ENCODE data around the gene OR7A10. TPM values are rescaled to one million over a fixed set of nuclear protein-coding genes. Genes with fewer than 3 reads are reported as not detected.

OR7A10 gene
- total RNA-seq (2014; rRNA removed; shearing (Covaris generic)) = not detected in 2 replicates

DNA sequence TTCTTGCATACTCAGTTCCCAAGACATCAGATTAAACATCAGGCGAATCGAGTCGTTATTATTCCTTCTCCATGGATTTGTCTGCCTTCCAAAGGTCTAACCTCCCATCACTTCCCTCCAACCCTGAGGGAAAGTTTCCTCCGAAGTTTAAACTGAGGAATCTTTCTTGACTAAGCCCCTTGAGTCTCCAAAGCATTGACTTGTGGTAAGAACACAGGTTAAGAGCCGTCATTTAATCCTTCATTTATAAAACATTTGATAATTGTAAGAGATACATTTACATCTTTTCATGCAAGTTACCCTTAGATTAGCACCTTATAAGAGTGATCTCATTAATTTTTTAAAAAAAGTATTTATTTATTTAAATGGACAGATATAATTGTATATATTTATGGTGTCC, at the start of gene OR7A10:
TSS of gene OR7A10 (minus strand) at position 101 of the 400 bp plus-strand sequence. CDS start 7,045 bp downstream, outside the sequence.
- DNase-seq (ENCODE audit: low spot score) = no peak

DNA sequence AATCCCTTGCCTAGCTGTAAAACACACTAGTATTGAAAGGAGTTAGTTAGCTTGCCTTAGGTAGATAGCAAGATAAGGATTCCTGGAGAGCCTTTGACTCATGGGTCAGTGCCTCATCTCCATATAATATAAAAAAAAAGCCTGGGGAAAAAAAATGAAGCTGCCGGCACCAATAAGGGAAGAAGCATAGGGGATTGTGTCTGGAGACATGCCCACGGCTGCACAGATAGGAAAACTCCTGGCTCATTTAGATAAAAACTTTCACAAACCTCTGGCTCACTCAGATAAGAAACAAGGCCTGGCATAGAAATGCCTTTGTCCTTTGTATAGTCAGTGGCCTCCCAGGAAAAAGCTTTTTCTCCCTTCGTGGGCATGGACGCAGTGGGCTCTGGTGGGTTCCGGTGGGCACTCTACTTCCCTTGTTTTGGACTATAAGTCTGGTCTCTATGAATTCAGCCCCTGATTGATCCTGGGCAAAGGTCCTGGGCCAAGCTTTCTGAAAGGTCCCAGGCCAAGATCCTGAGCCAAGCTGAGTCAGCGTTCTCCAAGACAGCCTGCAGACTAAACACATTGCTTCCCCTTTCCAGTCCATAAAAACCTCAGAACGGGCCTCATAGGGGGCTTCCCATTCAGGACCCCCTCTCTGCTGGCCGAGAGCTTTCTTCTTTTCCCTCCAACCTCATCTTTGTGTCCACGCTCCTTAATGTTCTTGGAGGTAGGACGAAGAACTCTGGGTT, 42.1 kb upstream of the OR7A10 start:
- no peak for DNase-seq (ENCODE audit: low spot score)

GRCh38 chr19:14889994-14890642, 41.4 kb upstream of the OR7A10 start:
- DNase-seq (ENCODE audit: low spot score) = no peak

DNA sequence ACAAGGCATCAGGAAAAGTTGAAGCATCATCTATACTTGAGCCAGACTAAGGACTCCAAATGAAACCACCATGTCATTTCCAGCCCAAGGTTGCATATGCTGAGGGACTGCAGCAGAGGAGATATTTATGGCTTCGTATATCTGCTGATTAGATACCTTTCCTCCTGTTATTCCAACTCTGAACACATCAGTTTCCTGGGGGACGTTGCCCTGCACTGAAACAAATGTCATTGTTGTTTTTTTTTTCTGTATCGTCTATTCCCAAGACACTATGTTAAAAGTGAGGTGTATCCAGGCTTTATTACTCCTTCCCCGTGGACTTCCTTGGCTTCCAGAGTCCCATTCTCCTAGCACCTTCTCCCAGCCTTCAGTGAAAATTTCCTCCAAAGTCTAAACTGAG, 37.3 kb upstream of the OR7A10 start, which contains the start of gene OR7A17:
TSS of gene OR7A17 (minus strand) at position 101 of the 400 bp plus-strand sequence. CDS start 4,777 bp downstream, outside the sequence.
- no peak for DNase-seq (ENCODE audit: low spot score)

GRCh38 chr19:14871619-14872230, 23.0 kb upstream of the OR7A10 start:
- DNase-seq (ENCODE audit: low spot score) = no peak

GRCh38 chr19:14868497-14868896, 19.8 kb upstream of the OR7A10 start:
- DNase-seq (ENCODE audit: low spot score) = no peak

DNA sequence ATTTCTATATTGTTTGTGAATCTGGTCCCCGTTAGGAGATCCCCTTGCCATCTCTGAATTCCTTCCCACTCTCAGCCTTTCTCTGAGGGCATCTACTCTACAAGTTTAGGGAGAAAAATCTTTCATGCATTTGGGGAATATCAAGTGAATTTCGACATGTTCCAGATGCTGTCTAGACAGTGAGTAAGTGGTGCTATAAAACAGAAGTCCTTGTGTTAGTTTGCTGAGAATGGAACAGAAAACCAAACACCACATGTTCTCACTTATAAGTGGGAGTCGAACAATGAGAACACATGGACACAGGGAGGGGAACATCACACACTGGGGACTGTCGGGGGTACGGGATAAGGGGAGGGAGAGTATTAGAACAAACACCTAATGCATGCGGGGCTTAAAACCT, 5.1 kb downstream of the OR7A10 start:
- no peak for DNase-seq (ENCODE audit: low spot score)

DNA sequence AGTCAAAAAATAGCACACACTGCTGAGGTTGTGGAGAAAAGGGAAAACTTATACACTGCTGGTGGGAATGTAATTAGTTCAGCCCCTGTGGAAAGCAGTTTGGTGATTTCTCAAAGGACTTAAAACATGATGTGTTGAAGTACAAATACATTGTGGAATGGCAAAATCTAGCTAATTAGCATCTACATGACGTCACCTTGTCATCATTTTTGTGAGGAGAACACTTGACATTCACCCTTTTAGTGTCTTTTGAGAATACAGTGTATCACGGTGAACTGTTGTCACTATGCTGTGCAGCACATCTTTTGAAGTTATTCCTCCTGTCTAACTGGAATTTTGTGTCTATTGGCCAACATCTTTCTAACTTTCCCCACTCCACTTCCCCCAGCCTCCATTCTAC, 5.6 kb downstream of the OR7A10 start:
- DNase-seq (ENCODE audit: low spot score) = no peak

DNA sequence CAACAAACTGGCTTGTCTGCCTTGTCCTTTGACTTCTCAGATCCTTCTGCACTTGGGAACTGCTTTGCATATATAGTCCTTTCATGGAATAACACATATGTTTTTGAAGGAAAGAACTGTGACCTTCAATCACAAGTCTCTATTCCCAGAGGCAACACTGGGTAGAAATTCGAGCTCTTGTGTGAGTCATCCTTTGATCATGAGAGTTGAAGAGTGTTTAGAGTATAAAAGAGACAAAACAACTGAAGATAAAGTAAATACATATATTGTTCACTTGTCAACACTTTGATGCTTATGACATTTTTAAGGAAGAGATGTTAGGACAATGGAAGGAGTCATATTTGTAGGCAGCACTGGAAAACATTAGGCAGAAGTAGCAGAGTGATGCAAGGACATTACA, 8.5 kb downstream of the OR7A10 start:
- DNase-seq (ENCODE audit: low spot score) = no peak

GRCh38 chr19:14837391-14837790, 11.3 kb downstream of the OR7A10 start:
- DNase-seq (ENCODE audit: low spot score) = no peak

- no peak for DNase-seq (ENCODE audit: low spot score)
These were observed 13.7 kb downstream of the OR7A10 start, which contains the start of the genes OR7A5 and OR7C1 for GRCh38 chr19:14835011-14835410. Gene OR7A5 (minus strand): TSS chr19:14835185. CDS start chr19:14828241, 6,944 bp downstream. Gene OR7C1 (minus strand): TSS chr19:14835185. CDS start chr19:14800136, 35,049 bp downstream.

DNA sequence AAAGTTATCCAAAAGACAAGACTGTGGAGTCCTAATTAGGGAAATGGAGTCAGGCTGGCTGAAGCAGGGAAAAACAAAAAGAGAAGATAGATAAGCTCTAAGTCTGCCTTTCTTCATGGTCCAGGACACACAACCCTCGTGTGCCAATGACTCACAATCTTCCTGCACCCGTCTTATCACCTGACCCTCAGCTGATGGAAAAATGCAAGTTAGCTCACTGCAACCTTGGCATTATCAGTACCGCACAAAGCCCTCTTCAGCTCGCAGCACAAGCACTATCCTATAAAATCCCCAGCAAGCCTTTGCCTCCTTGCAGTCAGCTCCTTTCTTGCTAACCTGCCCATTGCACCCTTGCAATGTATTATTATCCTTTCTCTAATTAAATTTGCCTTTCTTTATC, 18.0 kb downstream of the OR7A10 start:
- DNase-seq (ENCODE audit: low spot score) = no peak

DNA sequence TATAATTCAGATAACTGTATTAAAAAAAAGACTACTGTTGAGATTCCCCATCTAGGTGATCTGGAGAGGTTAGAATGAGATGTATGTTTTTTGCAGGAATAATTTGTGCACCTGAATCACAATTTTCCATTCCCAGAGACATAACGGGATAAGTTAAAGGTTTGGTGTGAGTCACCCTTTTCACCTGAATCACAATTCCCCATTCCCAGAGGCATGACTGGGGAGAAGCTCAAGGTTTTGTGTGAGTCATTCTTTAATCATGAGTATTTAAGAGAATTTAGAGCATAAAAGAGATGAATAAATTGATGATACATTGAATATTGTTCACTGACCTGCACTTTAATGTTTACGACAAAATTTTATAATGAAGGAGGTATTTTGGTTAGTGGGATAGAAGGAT, 22.7 kb downstream of the OR7A10 start:
- DNase-seq (ENCODE audit: low spot score) = no peak

GRCh38 chr19:14821937-14822336, 26.8 kb downstream of the OR7A10 start:
- DNase-seq (ENCODE audit: low spot score) = no peak

DNA sequence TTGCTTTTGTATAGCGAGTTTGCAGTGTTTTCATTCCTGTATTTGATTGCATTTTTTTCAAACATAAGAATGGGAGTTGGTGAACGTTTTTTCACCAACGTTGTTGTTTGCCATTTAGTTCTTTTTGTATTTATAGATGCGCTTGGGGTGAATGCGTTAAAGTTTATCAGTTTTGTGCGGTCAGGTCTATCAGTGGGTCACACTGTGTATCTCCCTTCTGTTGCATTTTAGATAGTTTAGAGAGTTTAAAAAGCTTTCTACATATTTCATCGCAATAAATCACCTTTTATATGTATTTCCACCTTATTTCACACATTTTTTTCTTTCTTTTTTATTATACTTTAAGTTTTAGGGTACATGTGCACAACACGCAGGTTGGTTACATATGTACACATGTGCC, 30.1 kb downstream of the OR7A10 start:
- DNase-seq (ENCODE audit: low spot score) = no peak

GRCh38 chr19:14817052-14817451, 31.7 kb downstream of the OR7A10 start:
- DNase-seq (ENCODE audit: low spot score) = no peak

- no peak for DNase-seq (ENCODE audit: low spot score)
These were observed 33.6 kb downstream of the OR7A10 start for GRCh38 chr19:14814982-14815652.

DNA sequence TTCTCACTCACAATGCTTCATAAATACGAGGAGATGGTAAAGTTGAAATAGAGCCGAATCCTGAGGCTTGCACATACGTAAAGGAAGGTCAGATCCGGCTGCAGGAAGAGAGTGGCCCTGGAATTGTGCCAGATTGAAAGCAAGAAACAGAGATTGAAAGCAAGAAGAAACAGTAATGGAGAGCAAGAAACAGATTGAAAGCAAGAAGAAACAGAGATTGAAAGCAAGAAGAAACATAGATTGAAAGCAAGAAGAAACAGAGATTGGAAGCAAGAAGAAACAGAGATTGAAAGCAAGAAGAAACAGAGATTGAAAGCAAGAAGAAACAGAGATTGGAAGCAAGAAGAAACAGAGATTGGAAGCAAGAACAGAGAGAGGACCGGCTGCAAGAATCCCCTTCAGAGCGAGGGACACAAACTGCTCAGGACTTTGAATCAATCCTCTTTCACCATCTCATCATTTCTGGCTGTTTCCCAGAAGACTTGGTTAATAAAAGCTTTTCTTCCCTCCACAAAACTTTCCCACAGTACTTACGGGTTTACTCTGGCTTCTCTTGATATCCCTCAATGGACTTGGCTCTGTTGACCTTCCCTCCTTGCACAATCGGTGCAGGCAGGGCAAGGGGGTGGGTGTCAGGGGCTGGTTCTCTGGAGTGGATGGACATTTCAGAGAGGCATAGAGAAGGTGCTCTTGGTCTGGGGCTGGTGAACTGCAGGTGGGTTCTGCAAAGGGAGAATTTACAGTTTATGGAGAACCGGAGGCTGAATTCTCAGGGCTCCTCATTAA, 39.3 kb downstream of the OR7A10 start:
- DNase-seq (ENCODE audit: low spot score) = no peak

GRCh38 chr19:14804765-14805164, 44.0 kb downstream of the OR7A10 start:
- DNase-seq (ENCODE audit: low spot score) = no peak

- DNase-seq (ENCODE audit: low spot score) = no peak
These were observed 50.0 kb downstream of the OR7A10 start for GRCh38 chr19:14798760-14799159.

DNA sequence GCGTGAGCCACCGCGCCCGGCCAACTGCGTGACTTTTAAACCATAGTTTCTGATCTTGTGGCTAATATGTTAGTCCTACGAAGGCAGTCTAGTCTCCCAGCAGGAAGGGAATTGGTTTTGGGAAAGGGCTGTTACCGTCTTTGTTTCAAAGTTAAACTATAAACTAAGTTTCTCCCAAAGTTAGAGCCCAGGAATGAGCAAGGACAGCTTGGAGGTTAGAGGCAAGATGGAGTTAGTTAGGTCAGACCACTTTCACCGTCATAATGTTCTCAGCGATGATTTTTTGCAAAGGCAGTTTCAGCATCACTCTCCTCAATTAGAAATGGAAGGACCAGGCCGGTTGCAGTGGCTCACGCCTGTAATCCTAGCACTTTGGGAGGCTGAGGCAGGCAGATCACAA, 52.7 kb downstream of the OR7A10 start:
- DNase-seq (ENCODE audit: low spot score) = no peak

Measured in H4 (cell line).